K562 (cell line): ENCODE data around the gene XAB2. TPM values are rescaled to one million over a fixed set of nuclear protein-coding genes. Genes with fewer than 3 reads are reported as not detected.

Experiments
- BHLHE40 ChIP-seq: IDR thresholded peaks from 2 replicates; pipeline ENCODE4 v1.6.1; 2011; ENCODE audit warnings: low read length, improper control_type of control experiment
- CREB1 ChIP-seq, 2 experiments: sonication (generic) in 1 of 2; formaldehyde crosslinking in 1 of 2; IDR thresholded peaks; 2 replicates each; pipeline versions ENCODE4 v1.6.1 to v1.8.0; 2012 to 2022; ENCODE audit warnings: inconsistent platforms in 1 of 2, mild to moderate bottlenecking in 1 of 2, missing genetic modification reagents in 1 of 2, moderate library complexity in 1 of 2
- ETV6 ChIP-seq, 3 experiments: fragments of 150-350 bp in 1 of 3; sonication (generic) in 1 of 3; formaldehyde crosslinking in 1 of 3; IDR thresholded peaks; 2 replicates each; pipeline versions ENCODE4 v1.6.1 to v1.8.0; 2014 to 2022; ENCODE audit warnings: borderline replicate concordance in 2 of 3, low read depth in 2 of 3, antibody characterized with exemption in 1 of 3, low read length in 1 of 3, mild to moderate bottlenecking in 1 of 3, missing genetic modification reagents in 1 of 3
- GTF2E2 ChIP-seq: fragments of 200-800 bp; sonication (Bioruptor generic); IDR thresholded peaks from 2 replicates; pipeline ENCODE4 v1.6.1; 2016; ENCODE audit warnings: missing genetic modification characterization, missing compliant biosample characterization
- KAT8 ChIP-seq: fragments of 450-650 bp; IDR thresholded peaks from 2 replicates; pipeline ENCODE4 v1.6.1; 2016; ENCODE audit warnings: low read depth, mild to moderate bottlenecking
- NCOA4 ChIP-seq: fragments of 450-650 bp; IDR thresholded peaks from 2 replicates; pipeline ENCODE4 v1.6.1; 2018; ENCODE audit warnings: mild to moderate bottlenecking; ENCODE audit not compliant: partially characterized antibody
- RFX5 ChIP-seq: IDR thresholded peaks from 2 replicates; pipeline ENCODE4 v1.6.1; 2011; ENCODE audit warnings: low read depth, mild to moderate bottlenecking, improper control_type of control experiment, low read length
- SIN3A ChIP-seq, 2 experiments: fragments of 150-350 bp in 1 of 2; IDR thresholded peaks; 2 replicates each; pipeline ENCODE4 v1.6.1; 2011 to 2016; ENCODE audit warnings: borderline replicate concordance in 2 of 2, low read depth in 2 of 2, low read length in 2 of 2, mild to moderate bottlenecking in 2 of 2, moderate library complexity in 2 of 2; ENCODE audit not compliant: control insufficient read depth in 1 of 2
- XRCC4 ChIP-seq: IDR thresholded peaks from one replicate; pipeline ENCODE4 v1.6.1; 2011; ENCODE audit not compliant: insufficient read depth, insufficient read length; ENCODE audit errors: extremely low read depth
- ZNF146 ChIP-seq: IDR thresholded peaks from one replicate; pipeline ENCODE4 v1.6.1; 2018; ENCODE audit warnings: missing compliant biosample characterization; ENCODE audit not compliant: unreplicated experiment
- ZNF445 ChIP-seq: fragments of 250-450 bp; sonication (Bioruptor Pico); IDR thresholded peaks from 2 replicates; pipeline ENCODE4 v1.4.0; 2020; ENCODE audit warnings: low read depth, mild to moderate bottlenecking, moderate library complexity
- polyA plus RNA-seq, 8 experiments: library from polyadenylated mRNA; depleted of rRNA in 4 of 8; stranded (reverse) in 5 of 8; unstranded in 3 of 8; fragments of >200 nt; fragmentation: Nextera tagmentation in 2 of 8; fragmentation: Illumina TruSeq in 1 of 8; extraction: Ambion mirVana in 2 of 8; extraction: Trizol in 1 of 8; gene quantifications; 2 replicates each; pipeline versions ENCODE4 v1.2.1 to v1.2.3, GENCODE V29; 2011 to 2014; ENCODE audit warnings: inconsistent platforms in 1 of 8, missing spikeins in 1 of 8
- total RNA-seq, 7 experiments: library from RNA; depleted of rRNA in 6 of 7; stranded (reverse); fragments of >200 nt in 6 of 7; fragmentation: Illumina TruSeq in 2 of 7; extraction: Trizol in 2 of 7; gene quantifications; 2 replicates each; pipeline versions ENCODE4 v1.2.1 to v1.2.3, GENCODE V29; 2011 to 2021; ENCODE audit warnings: low replicate concordance in 1 of 7
- TF ChIP-seq, protein P1 (sequence below): sonication (generic); formaldehyde crosslinking; IDR thresholded peaks from 2 replicates; pipeline ENCODE4 v1.8.1; 2023; ENCODE audit warnings: missing genetic modification reagents, mild to moderate bottlenecking, borderline replicate concordance
- TF ChIP-seq, protein P2 (sequence below): fragments of 200-800 bp; sonication (Bioruptor generic); IDR thresholded peaks from 2 replicates; pipeline ENCODE4 v1.6.1; 2017; ENCODE audit warnings: missing genetic modification characterization, missing compliant biosample characterization
- TF ChIP-seq, protein P3 (sequence below): sonication (generic); formaldehyde crosslinking; IDR thresholded peaks from 2 replicates; pipeline ENCODE4 v1.8.0; 2022; ENCODE audit warnings: mild to moderate bottlenecking, missing genetic modification reagents
- TF ChIP-seq, protein P4 (sequence below): fragments of 200-800 bp; sonication (Bioruptor generic); IDR thresholded peaks from 2 replicates; pipeline ENCODE4 v1.6.1; 2017; ENCODE audit warnings: missing genetic modification characterization, missing compliant biosample characterization

XAB2 gene
- total and polyA plus RNA-seq, 9 of the 15 experiments (the other 6 are each of a cell fraction or from before 2014, with no cell fraction given), result 0.21 to 58.3 (median 20.0) TPM

DNA sequence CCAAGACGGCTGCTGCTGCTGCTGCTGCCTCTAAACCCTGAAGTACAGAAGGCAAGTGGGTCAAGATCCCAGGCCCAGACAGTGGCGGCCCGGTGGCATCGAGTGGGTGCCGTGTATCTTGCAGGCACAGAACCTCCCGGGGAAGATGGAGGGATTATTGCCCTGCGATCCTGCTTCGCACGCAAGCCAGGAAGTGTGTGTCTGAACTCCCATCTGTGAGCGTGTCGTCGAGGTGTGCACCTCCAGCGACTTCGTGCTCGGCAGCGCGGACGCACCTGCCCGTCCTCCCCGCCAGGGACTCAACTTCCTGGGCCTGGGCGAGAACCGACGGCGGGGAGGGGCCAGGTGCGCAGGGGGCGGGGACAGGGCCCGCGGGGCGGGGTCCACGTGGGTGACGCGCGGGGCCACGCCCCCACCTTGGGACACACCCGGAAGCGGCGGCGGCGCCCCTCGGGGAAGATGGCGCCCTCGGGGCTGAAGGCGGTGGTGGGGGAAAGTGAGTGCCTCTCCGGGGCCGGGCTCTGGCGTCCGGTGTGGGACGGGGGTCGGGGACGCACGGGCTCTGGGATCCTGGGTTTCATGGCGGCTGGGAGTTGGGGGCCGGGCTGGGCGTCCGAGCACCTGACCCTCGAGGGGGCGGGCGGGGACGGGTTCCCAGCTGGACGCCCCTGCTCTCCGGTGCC, 7.5 kb upstream of the XAB2 start, which contains the start of gene STXBP2 (continued):
- TF ChIP-seq ZNF146 (CRISPR knock-in tag), result no peak
- no peak for TF ChIP-seq NCOA4
- peak in 1 of 2 experiments; percentile 78; a peak in 1 of 4 replicates for TF ChIP-seq SIN3A (IDR thresholded peaks at IDR 0.05; ENCODE audit: borderline replicate concordance in 2 of 2, control insufficient read depth in 1 of 2, low read depth in 2 of 2, low read length in 2 of 2)
- TF ChIP-seq XRCC4, result no peak
- TF ChIP-seq, protein P1, sequence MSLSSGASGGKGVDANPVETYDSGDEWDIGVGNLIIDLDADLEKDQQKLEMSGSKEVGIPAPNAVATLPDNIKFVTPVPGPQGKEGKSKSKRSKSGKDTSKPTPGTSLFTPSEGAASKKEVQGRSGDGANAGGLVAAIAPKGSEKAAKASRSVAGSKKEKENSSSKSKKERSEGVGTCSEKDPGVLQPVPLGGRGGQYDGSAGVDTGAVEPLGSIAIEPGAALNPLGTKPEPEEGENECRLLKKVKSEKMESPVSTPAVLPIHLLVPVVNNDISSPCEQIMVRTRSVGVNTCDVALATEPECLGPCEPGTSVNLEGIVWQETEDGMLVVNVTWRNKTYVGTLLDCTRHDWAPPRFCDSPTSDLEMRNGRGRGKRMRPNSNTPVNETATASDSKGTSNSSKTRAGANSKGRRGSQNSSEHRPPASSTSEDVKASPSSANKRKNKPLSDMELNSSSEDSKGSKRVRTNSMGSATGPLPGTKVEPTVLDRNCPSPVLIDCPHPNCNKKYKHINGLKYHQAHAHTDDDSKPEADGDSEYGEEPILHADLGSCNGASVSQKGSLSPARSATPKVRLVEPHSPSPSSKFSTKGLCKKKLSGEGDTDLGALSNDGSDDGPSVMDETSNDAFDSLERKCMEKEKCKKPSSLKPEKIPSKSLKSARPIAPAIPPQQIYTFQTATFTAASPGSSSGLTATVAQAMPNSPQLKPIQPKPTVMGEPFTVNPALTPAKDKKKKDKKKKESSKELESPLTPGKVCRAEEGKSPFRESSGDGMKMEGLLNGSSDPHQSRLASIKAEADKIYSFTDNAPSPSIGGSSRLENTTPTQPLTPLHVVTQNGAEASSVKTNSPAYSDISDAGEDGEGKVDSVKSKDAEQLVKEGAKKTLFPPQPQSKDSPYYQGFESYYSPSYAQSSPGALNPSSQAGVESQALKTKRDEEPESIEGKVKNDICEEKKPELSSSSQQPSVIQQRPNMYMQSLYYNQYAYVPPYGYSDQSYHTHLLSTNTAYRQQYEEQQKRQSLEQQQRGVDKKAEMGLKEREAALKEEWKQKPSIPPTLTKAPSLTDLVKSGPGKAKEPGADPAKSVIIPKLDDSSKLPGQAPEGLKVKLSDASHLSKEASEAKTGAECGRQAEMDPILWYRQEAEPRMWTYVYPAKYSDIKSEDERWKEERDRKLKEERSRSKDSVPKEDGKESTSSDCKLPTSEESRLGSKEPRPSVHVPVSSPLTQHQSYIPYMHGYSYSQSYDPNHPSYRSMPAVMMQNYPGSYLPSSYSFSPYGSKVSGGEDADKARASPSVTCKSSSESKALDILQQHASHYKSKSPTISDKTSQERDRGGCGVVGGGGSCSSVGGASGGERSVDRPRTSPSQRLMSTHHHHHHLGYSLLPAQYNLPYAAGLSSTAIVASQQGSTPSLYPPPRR (CRISPR knock-in tag), result peak; percentile 78; the same call in 1 of the 2 replicates
- 0 out of 2 replicates have a peak, but pooled peaks have one; percentile 11 for TF ChIP-seq BHLHE40
- TF ChIP-seq GTF2E2, result 0 out of 2 replicates have a peak, but pooled peaks have one; percentile 83
- TF ChIP-seq, protein P2, sequence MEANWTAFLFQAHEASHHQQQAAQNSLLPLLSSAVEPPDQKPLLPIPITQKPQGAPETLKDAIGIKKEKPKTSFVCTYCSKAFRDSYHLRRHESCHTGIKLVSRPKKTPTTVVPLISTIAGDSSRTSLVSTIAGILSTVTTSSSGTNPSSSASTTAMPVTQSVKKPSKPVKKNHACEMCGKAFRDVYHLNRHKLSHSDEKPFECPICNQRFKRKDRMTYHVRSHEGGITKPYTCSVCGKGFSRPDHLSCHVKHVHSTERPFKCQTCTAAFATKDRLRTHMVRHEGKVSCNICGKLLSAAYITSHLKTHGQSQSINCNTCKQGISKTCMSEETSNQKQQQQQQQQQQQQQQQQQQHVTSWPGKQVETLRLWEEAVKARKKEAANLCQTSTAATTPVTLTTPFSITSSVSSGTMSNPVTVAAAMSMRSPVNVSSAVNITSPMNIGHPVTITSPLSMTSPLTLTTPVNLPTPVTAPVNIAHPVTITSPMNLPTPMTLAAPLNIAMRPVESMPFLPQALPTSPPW, result peak; percentile 61
- no peak for TF ChIP-seq KAT8
- TF ChIP-seq RFX5, result no peak
- TF ChIP-seq, protein P3, sequence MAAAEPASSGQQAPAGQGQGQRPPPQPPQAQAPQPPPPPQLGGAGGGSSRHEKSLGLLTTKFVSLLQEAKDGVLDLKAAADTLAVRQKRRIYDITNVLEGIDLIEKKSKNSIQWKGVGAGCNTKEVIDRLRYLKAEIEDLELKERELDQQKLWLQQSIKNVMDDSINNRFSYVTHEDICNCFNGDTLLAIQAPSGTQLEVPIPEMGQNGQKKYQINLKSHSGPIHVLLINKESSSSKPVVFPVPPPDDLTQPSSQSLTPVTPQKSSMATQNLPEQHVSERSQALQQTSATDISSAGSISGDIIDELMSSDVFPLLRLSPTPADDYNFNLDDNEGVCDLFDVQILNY (CRISPR knock-in tag), result peak; percentile 29; the same call in 1 of the 2 replicates
- no peak for TF ChIP-seq ZNF445 (CRISPR knock-in tag)
- TF ChIP-seq, protein P4, sequence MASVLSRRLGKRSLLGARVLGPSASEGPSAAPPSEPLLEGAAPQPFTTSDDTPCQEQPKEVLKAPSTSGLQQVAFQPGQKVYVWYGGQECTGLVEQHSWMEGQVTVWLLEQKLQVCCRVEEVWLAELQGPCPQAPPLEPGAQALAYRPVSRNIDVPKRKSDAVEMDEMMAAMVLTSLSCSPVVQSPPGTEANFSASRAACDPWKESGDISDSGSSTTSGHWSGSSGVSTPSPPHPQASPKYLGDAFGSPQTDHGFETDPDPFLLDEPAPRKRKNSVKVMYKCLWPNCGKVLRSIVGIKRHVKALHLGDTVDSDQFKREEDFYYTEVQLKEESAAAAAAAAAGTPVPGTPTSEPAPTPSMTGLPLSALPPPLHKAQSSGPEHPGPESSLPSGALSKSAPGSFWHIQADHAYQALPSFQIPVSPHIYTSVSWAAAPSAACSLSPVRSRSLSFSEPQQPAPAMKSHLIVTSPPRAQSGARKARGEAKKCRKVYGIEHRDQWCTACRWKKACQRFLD (CRISPR knock-in tag), result peak; percentile 37; the same call in 1 of the 2 replicates
- peak; percentile 70 for TF ChIP-seq CREB1 (IDR thresholded peaks at IDR 0.05)
- peak; percentile 73; the same call in 1 of the 2 replicates for TF ChIP-seq CREB1 (CRISPR knock-in tag; IDR thresholded peaks at IDR 0.05)
- TF ChIP-seq ETV6 (IDR thresholded peaks at IDR 0.05; ENCODE audit: borderline replicate concordance in 1 of 2, low read depth in 2 of 2, low read length in 1 of 2), result no peak
- no peak for TF ChIP-seq ETV6 (CRISPR knock-in tag; IDR thresholded peaks at IDR 0.05; ENCODE audit: borderline replicate concordance)
